Fibroblast of gingiva (primary cell): ENCODE data around the gene ZDHHC13.

Experiments used
- DNase-seq: peaks from one replicate; pipeline ENCODE4 v3.0.0-alpha.2; 2011; ENCODE audit warnings: low read depth

Gene ZDHHC13

DNA sequence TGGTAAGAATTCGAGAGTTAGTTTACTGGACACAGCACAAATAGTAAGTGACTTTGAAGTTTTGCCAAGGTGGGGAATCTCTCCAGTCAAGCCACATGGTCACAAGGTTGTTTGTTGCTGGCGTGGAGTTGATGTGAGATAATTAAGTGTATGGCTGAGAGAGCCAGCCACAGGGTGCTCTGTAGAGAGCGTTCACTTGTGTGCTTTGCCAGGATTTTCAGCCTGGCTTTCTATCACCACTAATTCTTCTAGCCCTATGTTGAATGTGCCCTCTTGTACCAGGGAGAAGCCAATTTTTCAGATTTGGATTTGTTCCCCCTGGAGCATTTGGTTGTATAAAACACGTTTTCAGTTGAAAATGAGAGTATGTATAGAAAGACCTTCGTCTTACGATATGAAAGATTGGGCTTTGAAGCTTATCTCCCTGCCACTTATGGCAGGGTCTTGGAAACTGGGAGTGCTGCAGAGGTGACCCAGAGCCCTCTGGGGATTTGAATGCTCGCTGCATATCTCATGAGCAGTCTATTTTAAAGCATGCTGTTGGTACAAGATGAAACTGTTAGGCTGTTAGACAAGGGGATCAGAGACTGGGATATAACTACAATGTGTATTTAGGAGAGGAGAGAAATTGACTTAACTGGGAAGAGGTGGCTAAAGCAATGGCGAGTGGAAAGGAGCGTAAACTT is 56.2 kb downstream of the ZDHHC13 start:
- DNase-seq = no peak

DNA sequence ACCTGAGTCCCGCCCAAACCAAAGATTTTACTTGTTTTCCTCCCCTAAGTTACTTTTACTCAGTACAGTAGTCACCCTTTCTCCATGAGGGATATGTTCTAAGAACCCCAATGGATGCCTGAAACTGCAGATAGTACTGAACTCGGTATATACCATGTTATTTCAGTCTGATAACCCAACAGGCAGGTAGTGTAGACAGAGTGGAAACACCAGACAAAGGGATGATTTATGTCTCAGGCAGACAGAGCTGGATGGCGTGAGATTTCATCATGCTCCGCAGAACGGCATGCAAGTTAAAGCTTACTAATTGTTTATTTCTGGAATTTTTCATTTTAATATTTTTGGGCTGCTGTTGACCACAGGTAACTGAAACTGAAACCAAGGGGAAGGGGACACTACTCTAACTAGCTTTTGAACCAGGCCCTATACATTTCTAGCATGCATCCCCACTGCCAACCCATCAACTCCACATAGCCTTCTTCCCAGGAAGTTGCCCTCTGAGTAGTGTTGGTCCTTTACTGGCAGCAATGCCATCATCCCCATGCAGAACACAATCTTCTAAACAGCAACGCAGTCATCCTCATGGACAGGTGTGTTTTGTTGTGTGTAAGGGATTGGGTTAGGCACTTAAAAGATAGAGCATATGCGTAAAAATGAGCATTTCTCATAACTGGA is 57.1 kb downstream of the ZDHHC13 start:
- no peak for DNase-seq

DNA sequence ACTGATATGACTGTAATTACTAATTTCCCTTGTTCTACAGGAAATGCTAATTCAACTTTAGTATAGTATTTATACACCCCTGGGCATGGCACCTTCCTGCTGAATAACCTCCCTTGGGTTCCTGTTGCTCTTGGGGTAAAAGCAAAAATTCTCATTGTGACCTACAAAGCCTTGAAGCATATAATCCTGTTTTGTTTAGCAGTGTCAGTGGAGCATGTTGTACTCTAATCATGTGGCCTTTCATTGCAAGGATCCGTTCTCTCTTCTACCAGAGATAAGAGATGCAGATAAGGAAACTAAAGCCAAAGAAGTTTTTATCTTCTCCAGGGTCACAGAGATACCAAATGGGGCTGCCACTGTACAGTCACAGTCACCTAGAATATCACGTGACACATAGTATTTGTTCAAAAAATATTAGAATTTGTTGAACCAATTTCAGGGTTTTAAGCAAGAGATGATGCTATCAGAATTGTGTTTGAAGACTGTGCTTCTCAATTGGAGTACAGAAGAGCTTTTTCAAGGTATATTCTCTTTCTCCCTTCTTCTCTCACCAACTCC is 59.7 kb downstream of the ZDHHC13 start:
- no peak for DNase-seq

DNA sequence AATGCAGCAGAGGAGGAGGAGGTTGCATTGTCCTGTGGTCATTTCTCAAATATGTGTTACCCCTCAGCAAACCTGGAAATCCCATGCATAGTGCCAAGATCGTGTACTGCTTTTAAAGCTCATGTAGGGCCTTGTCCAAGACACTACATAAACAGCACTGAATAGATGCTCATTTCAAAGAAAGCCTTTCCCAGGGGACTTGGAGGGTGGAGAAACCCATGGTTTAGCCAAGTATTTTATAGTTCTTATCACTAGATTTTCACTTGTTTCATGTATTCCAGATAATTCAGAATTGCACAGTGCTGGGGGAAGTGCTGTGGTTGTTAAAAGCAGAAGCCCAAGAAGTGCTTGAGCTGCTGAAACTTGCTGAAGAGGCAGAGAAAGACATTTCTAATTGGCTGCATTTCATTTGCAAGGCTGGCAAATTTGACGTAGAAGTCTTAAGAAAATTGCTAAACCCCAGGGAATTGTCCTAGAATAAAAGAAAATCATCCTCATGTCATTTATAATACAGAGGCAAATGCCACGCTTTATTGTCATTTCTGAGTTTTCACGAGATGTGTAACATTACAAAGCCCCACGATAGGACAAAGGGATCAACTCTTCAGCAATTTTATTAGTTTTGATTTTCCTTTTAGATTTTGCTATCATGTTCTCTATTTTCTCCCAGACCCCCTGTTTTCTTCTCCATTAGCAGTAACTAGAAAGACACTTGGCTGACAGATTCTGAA is 64.7 kb downstream of the ZDHHC13 start:
- no peak for DNase-seq

DNA sequence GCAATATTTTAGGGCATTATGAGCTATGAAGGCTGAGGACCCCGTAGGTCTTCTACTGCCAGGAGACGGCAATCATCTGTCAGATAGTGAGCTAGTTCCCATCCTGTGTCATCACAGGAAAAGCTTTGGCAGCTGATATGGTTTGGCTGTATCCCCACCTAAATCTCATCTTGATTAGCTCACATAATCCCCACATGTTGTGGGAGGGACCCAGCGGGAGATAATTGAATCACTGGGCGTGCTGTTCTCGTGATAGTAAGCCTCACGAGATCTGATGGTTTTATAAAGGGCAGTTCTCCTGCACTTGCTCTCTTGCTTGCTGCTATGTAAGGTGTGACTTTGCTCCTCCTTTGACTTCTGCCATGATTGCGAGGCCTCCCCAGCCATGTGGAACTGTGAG is 66.7 kb downstream of the ZDHHC13 start:
- no peak for DNase-seq

DNA sequence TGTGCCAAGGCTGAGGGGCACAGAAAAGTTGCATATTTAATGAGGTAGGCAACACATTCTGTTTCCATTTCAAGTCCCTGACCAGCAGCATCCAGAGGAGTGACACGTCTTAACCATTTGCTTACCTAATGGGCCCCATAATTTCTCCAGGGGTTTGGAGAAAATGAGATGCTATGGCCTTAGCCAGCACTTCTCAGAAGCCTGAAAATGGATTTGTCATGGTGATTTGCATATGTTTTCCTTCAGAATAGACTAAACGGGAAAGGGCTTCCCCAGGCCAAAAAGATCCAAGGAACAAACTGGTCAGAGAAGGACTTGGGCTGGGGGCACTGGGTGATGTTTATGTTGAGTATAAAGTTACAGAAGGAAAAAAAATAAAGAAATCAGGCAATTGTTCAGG is 68.1 kb downstream of the ZDHHC13 start:
- DNase-seq = no peak

DNA sequence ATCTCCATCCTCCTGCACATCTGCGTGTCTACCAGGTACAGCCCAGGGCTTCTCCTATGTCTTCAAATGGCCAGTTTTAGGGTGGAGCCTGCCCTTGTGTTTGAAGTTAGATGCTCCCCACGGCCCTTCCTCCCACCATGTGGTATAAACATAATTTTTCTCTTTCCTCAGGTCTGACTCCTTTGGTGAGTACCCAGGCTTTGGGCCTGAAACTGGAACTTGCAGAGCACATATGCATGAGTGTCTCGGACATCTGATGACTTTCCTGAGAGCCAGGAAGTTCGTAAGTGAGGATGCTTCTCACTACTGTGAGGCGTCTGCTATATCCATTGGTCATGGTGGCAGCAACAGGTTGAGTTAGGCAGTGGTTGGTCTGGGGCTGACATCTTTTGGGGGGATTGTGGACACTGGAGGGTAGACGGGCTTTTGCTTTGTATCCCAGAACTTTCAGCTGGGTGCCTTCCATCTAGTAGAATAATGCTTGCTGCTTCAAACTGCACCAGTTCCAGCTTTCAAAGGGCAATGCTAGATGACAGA is 68.6 kb downstream of the ZDHHC13 start:
- DNase-seq = no peak

DNA sequence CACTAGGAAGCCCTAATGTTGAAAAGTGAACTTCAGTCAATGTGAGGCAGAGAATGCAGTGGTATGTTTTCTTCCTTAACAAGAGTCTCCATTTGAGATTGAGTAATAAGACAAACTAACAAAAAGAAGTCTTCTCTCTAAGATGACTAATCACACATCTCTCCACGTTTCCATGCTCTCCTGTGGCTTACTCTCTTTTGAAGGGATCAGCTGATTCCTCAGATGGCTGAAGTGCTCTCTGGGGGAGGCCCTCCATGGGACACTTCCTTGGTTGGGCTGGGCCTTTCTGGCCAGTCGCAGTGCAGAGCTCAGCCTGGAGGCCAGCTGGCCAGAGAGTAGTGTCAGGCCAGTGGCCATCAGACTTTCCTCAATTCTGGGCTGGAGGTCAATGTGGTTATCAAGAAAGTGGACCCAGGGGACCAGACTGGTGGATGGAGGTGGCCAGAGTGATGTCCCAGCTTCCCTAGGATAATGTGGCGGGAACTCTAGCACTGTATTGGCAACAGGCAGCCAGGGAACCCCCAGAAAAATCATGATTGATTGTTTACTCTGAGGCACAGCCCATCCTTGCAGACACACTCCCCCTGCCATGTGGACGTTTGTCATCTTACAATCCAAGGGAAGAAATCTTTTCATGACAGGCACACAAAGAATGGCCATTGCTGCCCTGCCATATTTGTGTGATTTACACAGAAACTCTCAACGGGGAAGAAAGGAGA is 70.3 kb downstream of the ZDHHC13 start:
- no peak for DNase-seq

DNA sequence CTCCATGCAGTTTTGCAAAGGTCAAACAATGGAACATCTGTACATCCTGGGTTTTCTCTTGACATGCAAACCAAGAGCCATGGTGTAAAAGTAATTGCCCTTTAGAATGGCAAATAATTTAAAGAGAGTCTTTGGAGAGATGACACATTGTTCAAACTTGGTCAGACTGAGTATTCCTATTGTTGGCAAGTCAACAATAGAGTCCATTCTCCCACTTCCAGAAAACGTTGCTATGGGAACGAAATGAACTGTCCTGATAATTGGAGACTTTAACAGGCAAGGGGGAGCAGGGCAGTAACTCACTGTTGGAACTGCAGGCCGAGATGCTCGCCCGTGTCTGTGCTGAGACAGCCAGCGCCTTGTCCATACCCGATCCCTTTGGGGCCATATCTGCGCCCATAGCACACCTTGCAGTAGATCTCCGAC is 70.9 kb downstream of the ZDHHC13 start:
- DNase-seq = no peak

DNA sequence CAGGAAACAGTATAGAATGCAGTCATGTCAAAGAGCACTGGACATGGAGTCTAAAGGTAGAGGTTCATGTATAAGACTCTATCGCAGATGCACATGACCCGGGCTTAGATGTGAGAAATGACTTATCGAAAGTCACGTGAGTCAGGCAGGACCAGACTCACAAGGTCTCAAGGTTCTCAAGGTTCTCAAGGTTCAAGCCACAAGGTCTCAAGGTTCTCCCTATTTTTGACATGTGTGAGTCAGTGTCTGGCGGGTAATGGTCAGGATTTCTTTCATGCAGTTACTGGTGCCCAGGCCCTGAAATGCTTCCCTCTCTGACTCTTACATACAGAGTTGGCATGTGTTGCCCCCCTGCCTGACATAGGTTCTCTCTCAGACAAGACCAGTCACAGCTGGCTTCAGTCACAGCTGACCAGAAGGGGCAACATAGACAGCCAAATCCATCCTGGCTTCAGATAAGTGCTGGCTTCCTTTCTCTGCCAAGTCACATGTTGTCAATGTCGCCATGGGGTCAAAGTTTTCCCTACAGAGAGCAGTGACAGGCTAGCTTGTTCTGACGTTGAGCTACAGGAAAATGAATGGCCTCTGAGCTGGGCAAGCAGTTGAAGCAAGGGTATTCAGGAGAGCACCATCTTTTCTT is 74.7 kb downstream of the ZDHHC13 start:
- no peak for DNase-seq

DNA sequence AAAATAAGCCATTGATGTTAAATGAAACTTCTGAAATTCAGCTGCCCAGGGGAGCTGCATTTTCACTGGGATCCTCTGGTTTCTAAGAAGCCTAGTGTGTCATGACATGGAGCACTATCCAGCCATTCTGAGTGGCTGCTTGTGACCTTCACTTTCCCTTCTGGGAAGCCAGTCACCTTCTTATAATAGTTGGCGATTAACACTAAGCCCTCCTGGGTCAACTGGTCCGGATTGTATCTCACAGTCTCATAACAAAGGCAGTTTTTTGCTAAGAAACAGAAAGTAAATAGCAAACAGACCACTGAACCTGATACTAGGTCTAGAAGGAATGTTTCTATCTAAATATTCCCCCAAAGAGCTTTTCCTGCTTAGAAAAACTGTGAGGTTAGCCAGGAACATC is 76.9 kb downstream of the ZDHHC13 start:
- DNase-seq = no peak

DNA sequence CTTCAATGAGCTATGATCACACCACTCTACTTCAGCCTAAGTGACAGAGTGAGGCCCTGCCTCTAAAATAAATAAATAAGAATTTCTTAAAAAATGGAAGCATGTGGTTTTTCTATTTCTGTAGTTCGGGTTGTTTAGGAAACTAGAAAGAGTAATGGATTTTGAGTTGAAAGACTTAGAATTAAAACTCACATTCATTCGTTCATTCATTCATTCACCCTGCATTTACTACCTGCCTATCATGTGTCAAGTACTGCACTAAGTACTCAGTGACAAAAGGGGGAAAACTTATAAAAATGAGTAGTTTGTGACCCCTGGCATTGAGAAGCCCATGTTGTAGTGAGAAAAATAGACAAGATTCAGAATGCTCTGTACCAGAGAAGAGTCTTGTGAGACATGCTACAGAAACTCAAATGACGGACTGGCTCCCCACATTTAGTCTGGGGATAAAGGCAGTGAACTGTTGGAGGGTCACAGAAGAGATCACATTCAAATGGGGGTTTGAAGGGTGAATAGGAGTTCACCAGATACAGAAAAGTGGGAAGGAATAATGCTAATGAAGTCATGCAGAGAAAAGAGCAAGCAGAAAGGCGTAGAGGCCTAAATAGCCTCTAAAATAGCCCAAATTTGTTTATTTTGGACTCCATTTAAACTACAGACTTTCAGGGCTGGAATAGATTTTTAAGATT is 77.8 kb downstream of the ZDHHC13 start:
- DNase-seq = no peak

DNA sequence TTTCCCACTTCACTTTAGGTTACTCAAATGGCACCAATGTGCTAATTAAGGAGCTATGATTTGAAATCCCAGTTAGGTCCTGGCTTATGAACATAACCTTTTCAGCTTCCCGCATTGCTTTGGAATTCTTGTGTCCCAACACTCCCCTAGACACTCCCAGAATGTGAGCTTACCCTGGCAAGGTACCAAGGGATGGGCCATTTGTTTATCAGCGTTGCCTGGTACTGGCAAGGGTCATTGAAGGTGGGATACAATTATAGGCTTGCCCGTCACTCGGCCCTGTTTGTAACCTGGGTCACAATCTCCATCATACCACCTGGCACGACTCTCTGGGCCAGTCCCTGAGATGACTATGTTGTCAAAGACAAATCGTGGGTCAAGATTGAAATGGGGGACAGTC is 79.5 kb downstream of the ZDHHC13 start:
- no peak for DNase-seq

DNA sequence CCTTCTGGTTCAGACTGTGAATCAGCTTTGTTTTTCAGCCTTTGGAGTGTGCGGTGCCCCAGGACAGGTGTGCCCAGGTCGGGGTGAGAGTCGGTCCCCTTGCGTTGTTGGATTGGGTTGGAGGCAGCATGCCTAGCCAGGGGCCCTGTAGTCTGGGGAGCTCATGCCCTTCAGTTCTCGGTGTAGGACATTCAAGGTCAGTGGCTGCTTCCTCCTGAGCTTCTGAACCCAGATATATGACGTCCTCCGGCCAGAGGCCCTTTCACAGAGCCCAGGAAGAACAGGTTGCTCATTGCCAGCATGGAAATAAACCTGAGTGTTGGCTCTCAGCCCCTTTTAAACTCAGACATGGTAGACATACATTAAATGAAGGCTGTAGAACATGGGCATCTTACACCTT is 82.1 kb downstream of the ZDHHC13 start:
- DNase-seq = no peak

DNA sequence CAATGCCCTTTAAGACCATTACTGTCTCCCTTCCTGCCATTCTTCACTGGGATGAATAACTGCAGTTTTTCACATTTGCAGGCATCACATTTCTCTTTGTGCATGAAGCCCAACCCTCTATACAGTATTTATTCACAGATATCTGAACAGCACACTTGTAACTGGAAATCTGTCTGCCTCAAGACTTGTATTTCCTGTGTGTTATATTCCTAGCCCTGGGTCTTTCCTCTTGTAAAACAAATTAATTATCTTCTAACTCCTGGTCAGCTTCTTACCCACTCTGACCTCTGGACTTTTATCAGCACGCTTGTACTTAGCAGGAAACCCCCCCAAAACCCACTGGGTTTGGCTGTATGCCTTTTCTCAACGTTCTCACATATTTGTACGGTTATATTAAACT is 82.8 kb downstream of the ZDHHC13 start:
- no peak for DNase-seq

DNA sequence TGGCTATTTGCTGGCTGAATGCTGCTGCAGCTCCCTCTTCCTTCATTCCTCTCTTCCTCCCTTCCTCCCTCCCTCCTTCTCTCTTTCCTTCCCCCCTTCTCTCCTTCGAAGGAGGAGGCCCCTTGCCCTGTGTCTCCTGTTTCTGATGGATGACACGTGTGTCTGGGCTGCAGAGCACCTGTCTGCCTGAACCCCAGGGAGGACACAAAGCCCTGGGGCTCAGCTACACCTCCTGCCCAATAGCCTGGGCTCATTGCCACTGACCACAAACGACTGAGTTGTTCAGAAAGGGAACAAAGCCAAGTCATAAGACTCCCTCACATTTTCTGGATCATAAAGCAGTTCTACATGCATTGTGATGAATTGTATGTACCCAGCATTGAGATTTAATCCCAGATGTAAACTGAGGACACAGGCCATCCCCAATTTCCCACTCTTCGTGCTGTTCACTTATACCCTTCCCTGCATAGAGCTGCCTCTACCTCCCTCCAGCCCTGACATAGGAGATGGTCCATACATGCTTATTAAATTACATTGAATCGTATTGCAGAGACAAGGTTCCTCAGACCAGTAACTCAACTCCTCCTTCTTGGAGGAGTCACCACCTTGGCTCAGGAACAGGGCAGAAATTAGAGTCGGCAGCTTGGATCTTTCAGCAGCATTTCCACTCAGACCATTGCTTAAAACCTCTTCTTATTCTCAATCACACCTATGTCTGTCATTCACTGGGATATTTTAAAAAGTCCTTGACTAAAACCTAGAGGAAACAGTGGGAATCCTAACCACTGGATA is 83.6 kb downstream of the ZDHHC13 start:
- DNase-seq = peak; percentile 19

DNA sequence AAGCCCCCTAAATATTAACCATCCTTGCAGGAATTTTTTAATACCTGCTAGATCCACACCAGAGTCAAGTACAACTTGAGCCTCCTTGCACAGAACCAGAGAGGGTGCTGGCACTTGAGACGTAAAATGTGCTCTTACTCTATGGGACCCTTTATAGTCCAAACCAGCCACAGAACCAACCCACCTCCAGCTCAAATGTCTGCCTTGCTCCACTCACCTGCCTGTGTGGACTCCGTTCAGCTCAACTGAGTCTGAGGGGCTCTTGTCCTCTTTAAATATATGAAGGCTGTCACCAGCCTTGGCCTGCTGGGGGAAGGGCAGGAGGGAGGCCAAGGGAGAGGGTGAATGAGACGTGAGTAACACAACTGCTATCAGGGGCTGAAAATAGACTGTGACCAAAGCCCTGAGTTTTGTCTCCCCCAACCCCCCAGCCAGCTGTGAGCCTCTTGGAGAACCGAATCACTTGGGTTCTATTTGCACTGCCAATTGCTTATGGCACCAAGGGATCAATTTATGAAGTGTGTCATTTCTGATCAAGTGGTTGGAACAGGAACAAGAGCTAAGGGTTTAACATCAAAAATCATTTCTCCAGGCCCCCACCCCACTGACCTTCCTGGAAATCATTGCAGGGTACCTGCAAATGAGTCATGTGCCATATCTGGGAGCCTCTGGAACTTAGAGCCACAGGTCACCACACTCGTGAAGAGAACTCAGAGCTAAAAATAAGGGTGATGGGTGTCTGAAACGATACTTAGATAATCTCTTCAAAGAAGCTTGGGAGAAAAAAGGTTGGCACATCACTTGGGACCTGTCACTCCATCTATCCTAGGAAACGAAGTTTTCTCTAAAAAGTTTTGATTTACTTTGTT is 85.0 kb downstream of the ZDHHC13 start, which contains the start of gene CSRP3:
Gene CSRP3 (minus strand): TSS at position 247 of the 869 bp plus-strand sequence. CDS start 9,535 bp downstream, outside the sequence.
- DNase-seq = no peak

DNA sequence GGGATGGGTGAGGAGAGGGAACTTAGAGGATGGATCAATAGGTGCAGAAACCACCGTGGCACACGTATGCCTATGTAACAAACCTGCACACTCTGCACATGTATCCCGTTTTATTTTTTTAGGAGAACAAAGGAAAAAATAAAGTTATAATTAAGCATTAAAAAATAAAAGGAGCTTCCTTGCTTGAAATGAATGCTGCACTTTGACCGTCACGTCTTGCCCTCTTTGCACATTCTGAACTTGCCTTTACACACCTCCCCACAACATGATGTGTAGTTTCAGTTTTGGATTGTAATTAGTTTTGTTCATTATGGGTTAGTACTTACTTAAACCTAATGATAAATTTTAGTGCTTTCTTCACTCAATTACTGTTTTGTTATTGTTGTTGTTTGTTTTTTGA is 87.9 kb downstream of the ZDHHC13 start:
- no peak for DNase-seq

DNA sequence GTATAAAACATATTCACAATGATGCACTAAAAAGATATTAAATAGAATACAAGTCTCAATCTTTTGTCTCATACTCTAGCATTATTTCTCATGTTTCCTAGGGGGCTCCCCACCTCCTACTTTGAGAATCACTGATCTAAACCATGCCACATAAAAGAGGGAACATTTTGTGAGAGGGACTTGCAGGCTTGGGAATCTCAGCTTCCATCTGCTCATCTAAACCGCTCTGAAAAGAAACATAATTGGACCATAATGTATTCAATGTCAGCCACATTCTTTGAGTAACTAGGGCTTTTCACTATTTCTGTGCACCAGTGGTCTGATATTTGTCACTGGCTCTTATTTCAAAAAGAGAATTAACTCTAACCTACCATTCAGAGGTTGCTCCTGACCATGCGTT is 91.2 kb downstream of the ZDHHC13 start:
- DNase-seq = no peak
